Measurements from ENCODE around the gene MLN.

MLN gene

DNA sequence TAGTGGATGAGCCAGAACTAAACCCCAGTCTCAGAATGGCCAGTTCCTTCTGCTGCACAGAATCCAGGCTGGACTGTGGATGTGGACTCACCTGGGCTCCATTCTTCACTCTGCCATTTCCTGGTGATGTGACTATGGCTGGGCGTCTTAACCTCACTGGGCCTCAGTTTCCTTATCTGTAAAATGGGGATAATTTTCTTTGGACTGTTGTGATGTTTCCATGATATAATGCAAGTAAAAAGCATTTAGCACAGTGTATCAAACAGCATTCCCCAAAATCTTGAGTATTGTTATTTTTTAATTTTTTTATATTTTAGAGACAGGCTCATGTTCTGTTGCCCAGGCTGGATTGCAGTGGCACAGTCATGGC lies 51.2 kb downstream of the MLN start:
- DNase-seq (ENCODE audit: low spot score) = no peak

GRCh38 chr6:33751771-33752645 lies 51.8 kb downstream of the MLN start:
- DNase-seq (ENCODE audit: low spot score) = no peak

- no peak for DNase-seq (ENCODE audit: low spot score)
Observed at GRCh38 chr6:33750244-33750991, 53.4 kb downstream of the MLN start.

DNA sequence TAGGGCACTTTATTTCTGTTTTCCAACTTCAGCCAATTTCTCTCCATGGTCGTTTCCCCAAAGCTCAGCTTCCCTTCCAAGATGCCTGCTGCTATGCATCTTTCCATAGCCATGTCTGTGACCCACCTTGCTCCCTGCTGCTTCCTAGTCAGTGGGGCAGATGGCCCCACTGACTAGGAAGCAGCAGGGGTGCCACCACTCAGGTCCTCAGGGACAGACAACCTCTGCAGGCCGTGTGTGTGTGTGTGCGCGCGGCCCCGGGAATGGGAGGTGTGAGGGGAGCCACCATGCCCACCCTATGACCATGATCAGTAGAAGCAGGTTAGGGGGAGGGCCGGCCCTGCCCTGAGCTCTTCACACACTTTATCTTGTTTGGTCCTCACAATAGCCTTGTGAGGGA lies 54.4 kb downstream of the MLN start:
- no peak for DNase-seq (ENCODE audit: low spot score)

- no peak for DNase-seq (ENCODE audit: low spot score)
Observed at GRCh38 chr6:33748841-33749240, 55.0 kb downstream of the MLN start.

DNA sequence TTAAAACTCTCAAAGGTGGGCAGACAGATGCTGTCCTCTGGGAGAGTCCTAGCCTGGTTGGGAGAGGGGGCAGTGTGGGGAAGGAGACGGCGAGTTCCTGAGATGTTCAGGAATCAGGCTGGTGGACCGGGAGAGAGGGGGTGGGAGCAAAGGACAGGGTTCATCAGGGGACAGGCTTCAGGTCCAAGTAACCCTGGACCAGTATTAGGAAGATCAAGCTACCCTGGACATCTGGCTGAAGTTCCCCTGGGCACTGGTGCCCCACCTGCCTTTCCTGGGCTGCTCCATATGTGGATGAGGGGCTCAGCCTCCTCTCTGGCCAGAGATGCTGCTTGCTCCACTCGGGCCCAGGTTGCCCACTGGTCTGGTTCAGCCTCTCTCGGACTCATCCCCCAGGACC lies 56.0 kb downstream of the MLN start:
- DNase-seq (ENCODE audit: low spot score) = no peak

GRCh38 chr6:33746651-33747100 lies 57.1 kb downstream of the MLN start, which contains the start of gene IP6K3:
IP6K3 (minus strand) TSS chr6:33746905; CDS start chr6:33735476, 11,429 bp downstream.
- DNase-seq (ENCODE audit: low spot score) = peak; percentile 95

GRCh38 chr6:33746036-33746600 lies 57.7 kb downstream of the MLN start:
- DNase-seq (ENCODE audit: low spot score) = peak; percentile 85

DNA sequence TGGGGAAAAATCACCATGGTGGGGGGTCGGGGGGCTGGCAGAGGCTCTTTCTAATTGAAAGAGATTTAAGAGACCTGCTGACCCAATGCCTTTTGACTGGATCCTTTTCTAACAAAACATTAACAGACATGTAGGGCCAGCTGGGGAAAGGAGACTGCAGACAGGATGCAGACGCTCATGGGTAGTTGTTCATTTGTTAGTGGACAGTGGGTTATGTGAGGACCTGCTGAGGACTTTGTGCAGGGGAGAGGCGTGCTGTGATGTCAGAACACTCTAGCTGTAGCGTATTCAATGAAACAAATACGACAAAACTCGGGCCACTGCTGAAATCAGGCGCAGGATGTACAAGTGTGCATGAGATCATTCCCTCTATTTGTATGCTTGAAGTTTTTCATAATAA lies 58.3 kb downstream of the MLN start:
- DNase-seq (ENCODE audit: low spot score) = no peak

GRCh38 chr6:33744895-33745546 lies 58.8 kb downstream of the MLN start:
- DNase-seq (ENCODE audit: low spot score) = no peak
